HepG2 (cell line): ENCODE data around the gene METTL27. TPM values are rescaled to one million over a fixed set of nuclear protein-coding genes. Genes with fewer than 3 reads are reported as not detected.

Experiments
- E2F5 ChIP-seq: sonication (generic); formaldehyde crosslinking; conservative IDR thresholded peaks from 2 replicates; pipeline ENCODE4 v1.4.0; 2020; ENCODE audit warnings: missing genetic modification reagents
- FUBP1 ChIP-seq: sonication (generic); formaldehyde crosslinking; IDR thresholded peaks from 2 replicates; pipeline ENCODE4 v1.5.1; 2020; ENCODE audit warnings: missing genetic modification reagents, mild to moderate bottlenecking, borderline replicate concordance
- HES4 ChIP-seq: sonication (generic); formaldehyde crosslinking; IDR thresholded peaks from 2 replicates; pipeline ENCODE4 v1.9.0; 2021; ENCODE audit warnings: mild to moderate bottlenecking, missing genetic modification reagents, borderline replicate concordance
- KDM2A ChIP-seq: sonication (generic); formaldehyde crosslinking; IDR thresholded peaks from 2 replicates; pipeline ENCODE4 v1.4.0; 2020; ENCODE audit warnings: low read depth, missing genetic modification reagents, borderline replicate concordance
- NBN ChIP-seq: fragments of 450-650 bp; conservative IDR thresholded peaks from 2 replicates; pipeline ENCODE4 v1.6.1; 2017
- NR0B2 ChIP-seq: sonication (generic); formaldehyde crosslinking; IDR thresholded peaks from 2 replicates; pipeline ENCODE4 v1.4.0; 2020; ENCODE audit warnings: mild to moderate bottlenecking, missing genetic modification reagents
- PCBP2 ChIP-seq: fragments of 200-400 bp; formaldehyde crosslinking; optimal IDR thresholded peaks from 2 replicates; pipeline ENCODE3; 2018; ENCODE audit warnings: low read length, low read depth; ENCODE audit not compliant: poor library complexity, severe bottlenecking
- RARA ChIP-seq: IDR thresholded peaks from 2 replicates; pipeline ENCODE4 v1.6.1; 2016; ENCODE audit warnings: missing genetic modification reagents, missing compliant biosample characterization
- SNAI1 ChIP-seq: sonication (generic); formaldehyde crosslinking; IDR thresholded peaks from 2 replicates; pipeline ENCODE4 v1.5.0; 2020; ENCODE audit warnings: mild to moderate bottlenecking, missing genetic modification reagents, borderline replicate concordance
- SOX13 ChIP-seq, 3 experiments: fragments of 450-650 bp in 1 of 3; sonication (generic) in 1 of 3; formaldehyde crosslinking in 1 of 3; IDR thresholded peaks in 2 of 3; conservative IDR thresholded peaks in 1 of 3; 2 replicates each; pipeline versions ENCODE4 v1.5.0 to v1.6.1; 2016 to 2020; ENCODE audit warnings: antibody characterized with exemption in 1 of 3, mild to moderate bottlenecking in 1 of 3, missing compliant biosample characterization in 1 of 3, missing genetic modification reagents in 1 of 3, moderate library complexity in 1 of 3
- SRY ChIP-seq: sonication (generic); formaldehyde crosslinking; IDR thresholded peaks from 2 replicates; pipeline ENCODE4 v1.8.0; 2022; ENCODE audit warnings: mild to moderate bottlenecking, missing genetic modification reagents
- ZNF142 ChIP-seq: sonication (generic); formaldehyde crosslinking; IDR thresholded peaks from 2 replicates; pipeline ENCODE4 v1.4.0; 2020; ENCODE audit warnings: missing genetic modification reagents
- ZNF383 ChIP-seq: sonication (generic); formaldehyde crosslinking; IDR thresholded peaks from 2 replicates; pipeline ENCODE4 v1.4.0; 2020; ENCODE audit warnings: missing genetic modification reagents, mild to moderate bottlenecking, borderline replicate concordance
- ZNF496 ChIP-seq: sonication (generic); formaldehyde crosslinking; IDR thresholded peaks from 2 replicates; pipeline ENCODE4 v1.8.1; 2023; ENCODE audit warnings: mild to moderate bottlenecking, moderate library complexity, missing genetic modification reagents; ENCODE audit not compliant: insufficient replicate concordance
- ZNF510 ChIP-seq: sonication (generic); formaldehyde crosslinking; IDR thresholded peaks from 2 replicates; pipeline ENCODE4 v1.4.0; 2020; ENCODE audit warnings: low read depth, mild to moderate bottlenecking, missing genetic modification reagents
- ZNF678 ChIP-seq: sonication (generic); formaldehyde crosslinking; IDR thresholded peaks from 2 replicates; pipeline ENCODE4 v1.4.0; 2020; ENCODE audit warnings: mild to moderate bottlenecking, missing genetic modification reagents
- ZNF703 ChIP-seq: sonication (generic); formaldehyde crosslinking; IDR thresholded peaks from 2 replicates; pipeline ENCODE4 v1.5.1; 2020; ENCODE audit warnings: missing genetic modification reagents, mild to moderate bottlenecking, moderate library complexity, borderline replicate concordance
- polyA plus RNA-seq, 8 experiments: library from polyadenylated mRNA; depleted of rRNA in 3 of 8; stranded (reverse) in 7 of 8; unstranded in 1 of 8; fragments of >200 nt; fragmentation: Illumina TruSeq in 4 of 8; extraction: Trizol in 4 of 8; gene quantifications; 2 replicates each; pipeline versions ENCODE4 v1.2.1 to v1.2.3, GENCODE V29; 2011 to 2016; ENCODE audit warnings: low read depth in 4 of 8, missing spikeins in 1 of 8, mixed read lengths in 1 of 8; ENCODE audit not compliant: insufficient read depth in 1 of 8
- total RNA-seq, 5 experiments: library from RNA; depleted of rRNA; stranded (reverse); fragments of >200 nt; fragmentation: Illumina TruSeq; extraction: Trizol; gene quantifications; 2 replicates each; pipeline ENCODE4 v1.2.3, GENCODE V29; 2016; ENCODE audit warnings: low read depth in 1 of 5

METTL27 gene
- total and polyA plus RNA-seq, 2 of the 13 experiments (the other 11 are each of a cell fraction or from before 2014, with no cell fraction given) = 2.0 to 3.0 TPM

GRCh38 chr7:73842067-73842976 lies at the start of gene METTL27 (continued):
- no peak for TF ChIP-seq ZNF142 (CRISPR knock-in tag)
- no peak for TF ChIP-seq HES4
- no peak for TF ChIP-seq ZNF510 (CRISPR knock-in tag)
- TF ChIP-seq FUBP1 (CRISPR knock-in tag) = no peak
- no peak for TF ChIP-seq SNAI1 (CRISPR knock-in tag)
- no peak for TF ChIP-seq ZNF383 (CRISPR knock-in tag)
- no peak for TF ChIP-seq ZNF703 (CRISPR knock-in tag)
- no peak; the same call in 1 of the 2 replicates for TF ChIP-seq KDM2A (CRISPR knock-in tag)
- TF ChIP-seq NR0B2 (CRISPR knock-in tag) = no peak
- TF ChIP-seq NBN = no peak
- no peak for TF ChIP-seq E2F5 (CRISPR knock-in tag)
- TF ChIP-seq ZNF496 = no peak
- TF ChIP-seq PCBP2 = no peak
- no peak for TF ChIP-seq RARA
- no peak for TF ChIP-seq SRY (CRISPR knock-in tag)
- TF ChIP-seq SOX13 (IDR thresholded peaks at IDR 0.05) = no peak
- 0 out of 4 replicates have a peak, but pooled peaks of 1 of the 2 experiments have one; percentile 8 for TF ChIP-seq SOX13 (CRISPR knock-in tag; conservative IDR thresholded peaks at IDR 0.05 in 1 of 2, IDR thresholded peaks at IDR 0.05 in 1 of 2)
- TF ChIP-seq ZNF678 (CRISPR knock-in tag) = no peak
